Kidney tubule cell (primary cell): Measurements from ENCODE around the gene ZNF611.
"Not testable (repeated sequence)": the region's sequence is repeated elsewhere in the genome, so short reads cannot be mapped to it uniquely, and the experiment has no call there.

Experiments
- DNase-seq: peaks from one replicate; pipeline ENCODE4 v3.0.0-alpha.2; 2018; ENCODE audit warnings: low spot score

The ZNF611 gene

DNA sequence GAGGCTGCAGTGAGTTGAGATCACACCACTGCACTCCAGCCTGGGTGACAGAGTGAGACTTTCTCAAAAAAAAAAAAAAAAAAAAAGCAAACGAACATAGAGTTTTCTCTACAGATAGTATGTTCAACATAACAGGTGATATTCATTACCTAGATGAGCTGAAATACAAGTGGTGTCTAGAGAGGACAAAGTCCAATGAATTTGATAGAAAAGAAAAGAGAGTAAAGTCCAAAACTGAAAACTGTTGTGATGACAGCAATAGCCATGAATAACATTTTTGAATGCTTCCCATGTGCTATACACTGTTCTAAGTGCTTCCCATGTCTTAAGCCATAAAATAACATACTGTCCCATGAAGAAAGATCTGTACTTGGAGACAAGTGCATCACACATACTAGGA, 53.6 kb downstream of the ZNF611 start:
- DNase-seq: not testable (repeated sequence)

DNA sequence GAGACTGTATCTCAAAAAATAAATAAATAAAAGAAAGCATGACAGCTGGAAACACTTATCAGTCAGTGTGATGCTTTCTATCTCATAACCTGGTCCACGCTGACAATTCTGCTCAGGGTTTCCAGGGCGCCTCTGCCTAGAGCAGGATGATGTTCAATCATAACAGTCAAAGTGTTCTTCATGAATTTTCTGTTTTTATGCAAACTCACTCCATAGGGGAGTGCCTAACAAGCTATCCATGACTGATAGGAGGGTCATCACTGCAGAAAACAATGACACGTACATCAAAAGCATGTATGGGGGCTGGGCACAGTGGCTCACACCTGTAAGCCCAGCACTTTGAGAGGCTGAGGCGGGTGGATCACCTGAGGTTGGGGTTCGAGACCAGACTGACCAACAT, 55.2 kb downstream of the ZNF611 start:
- DNase-seq: peak; percentile 39

DNA sequence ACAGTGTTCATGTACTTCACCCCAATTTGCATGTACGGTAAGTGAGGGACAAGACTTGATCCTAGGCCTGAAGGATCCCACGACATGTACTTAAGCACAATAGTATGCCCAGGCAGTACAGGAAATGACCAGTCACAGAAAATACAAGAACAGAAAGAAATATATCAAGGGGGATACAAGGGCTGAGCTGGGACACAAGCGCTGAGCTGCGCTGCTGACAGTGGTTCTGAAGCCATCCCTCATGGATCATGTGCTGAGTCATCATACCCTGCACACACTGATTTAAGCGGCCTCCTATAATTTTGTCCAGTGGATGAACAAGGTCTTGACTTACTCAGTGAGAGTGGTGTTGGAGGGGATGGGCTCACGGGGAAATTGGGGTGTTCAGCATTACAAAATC, 59.6 kb downstream of the ZNF611 start:
- not testable (repeated sequence) for DNase-seq

DNA sequence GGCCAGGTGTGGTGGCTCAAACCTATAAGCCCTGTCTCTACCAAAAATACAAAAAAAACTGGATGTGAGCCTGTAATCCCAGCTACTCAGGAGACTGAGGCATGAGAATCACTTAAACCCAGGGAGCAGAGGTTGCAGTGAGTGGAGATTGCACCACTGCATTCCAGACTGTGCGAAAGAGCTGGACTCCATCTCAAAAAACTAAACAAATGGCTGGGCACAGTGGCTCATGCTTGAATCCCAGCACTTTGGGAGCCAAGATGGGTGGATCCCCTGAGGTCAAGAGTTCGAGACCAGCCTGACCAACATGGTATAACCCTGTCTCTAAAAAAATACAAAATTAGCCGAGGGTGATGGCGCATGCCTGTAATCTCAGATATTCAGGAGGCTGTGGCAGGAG, 61.8 kb downstream of the ZNF611 start:
- DNase-seq: no peak

DNA sequence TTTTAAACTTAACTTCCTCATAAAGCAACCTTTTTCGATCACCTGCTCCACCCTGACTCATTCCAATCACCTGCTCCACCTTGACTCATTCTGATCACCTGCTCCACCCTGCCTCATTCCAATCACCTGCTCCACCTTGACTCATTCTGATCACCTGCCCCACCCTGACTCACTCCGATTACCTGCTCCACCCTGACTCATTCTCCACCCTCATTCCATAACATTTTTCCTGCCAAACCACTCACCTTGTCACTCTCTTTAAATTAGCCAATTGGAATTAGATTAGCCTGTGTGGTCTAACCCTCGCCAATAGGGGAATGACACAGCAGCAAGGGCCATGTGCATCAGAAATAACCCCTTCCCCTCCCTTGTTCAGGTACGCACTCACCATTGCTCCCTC, 64.8 kb downstream of the ZNF611 start:
- DNase-seq: peak; percentile 92

DNA sequence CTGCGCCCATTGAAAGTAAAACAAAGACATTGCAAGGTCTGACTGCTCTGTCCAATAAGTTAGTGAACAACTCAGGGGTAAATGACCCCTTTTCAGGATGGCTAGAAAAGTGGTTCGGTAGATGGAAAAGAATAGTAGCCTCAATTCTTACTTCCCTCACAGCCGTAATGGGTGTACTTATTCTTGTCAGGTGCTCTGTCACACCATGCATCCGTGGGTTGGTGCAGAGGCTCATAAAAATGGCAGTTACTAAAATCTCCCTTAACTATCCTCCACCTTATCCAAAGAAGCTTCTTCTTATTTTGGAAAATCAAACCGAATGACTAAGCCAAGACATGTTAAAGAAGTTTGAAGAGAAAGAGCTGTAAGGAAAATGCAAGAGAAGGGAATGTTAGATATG, 65.3 kb downstream of the ZNF611 start:
- no peak for DNase-seq

DNA sequence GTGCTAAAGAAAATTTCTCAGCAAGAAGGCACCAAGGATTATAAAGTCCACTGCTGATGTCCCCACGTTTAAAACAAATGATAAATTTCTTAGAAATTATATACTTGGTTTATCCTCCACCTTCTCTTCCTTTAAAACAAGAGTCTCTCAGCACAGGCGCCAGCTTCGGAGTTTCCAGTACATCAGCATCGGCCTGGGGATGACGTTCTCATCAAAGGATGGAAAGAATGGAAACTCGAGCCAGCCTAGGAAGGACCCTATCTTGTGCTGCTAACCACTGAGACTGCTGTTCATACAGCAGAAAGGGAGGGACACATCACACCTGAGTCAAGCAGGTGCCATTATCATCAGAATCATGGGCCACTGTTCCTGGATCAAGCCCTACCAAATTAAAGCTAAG, 66.9 kb downstream of the ZNF611 start:
- no peak for DNase-seq

DNA sequence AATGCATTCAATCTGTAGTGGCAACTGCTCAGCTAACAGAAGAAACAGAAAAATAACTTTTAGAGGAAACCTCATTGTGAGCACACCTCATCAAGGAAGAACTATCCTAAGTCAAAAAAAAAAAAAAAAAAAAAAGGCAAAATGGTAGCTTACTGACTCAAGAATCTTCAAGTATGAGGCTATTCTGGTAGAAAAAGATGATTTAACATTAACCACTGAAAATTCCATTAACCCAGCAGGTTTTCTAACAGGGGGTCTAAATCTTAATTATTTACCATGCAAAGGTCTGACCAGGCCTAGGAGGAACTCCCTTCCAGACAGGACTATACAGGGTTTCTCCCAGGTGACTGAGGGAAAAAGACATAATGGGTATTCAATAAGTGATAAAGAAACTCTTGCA, 68.3 kb downstream of the ZNF611 start:
- peak; percentile 64 for DNase-seq

DNA sequence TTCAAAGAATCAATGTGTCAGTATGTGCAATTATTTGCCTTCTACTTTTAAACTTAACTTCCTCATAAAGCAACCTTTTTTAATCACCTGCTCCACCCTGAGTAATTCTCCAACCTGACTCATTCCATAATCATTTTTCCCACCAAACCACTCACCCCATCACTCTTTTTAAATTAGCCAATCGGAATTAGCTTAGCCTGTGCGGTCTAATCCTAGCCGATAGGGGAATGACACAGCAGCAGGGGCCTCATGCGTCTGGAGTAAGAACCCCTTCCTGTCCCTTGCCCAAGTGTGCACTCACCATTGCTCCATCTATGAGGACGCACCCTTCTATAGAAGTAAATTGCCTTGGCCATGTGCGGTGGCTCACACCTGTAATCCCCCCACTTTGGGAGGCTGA, 69.3 kb downstream of the ZNF611 start:
- peak; percentile 96 for DNase-seq

DNA sequence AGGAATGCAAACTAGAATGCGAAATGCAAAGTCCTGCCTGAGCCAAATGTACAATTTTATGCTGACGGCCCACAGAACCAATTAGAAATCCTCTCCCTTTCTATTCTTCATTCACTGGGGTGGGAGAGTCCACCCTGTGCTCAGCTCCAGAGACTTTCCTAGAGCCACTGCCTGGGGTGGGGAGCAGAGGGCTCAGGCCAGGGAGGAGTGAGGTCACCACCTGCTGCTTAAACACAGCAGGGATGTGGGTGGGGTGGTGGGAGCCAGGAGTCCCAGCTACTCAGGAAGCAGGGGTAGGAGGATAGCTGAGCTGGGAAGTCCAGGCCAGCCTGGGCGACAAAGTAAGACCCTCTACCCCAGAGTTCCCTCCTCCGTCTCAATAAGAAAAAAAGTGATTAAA, 69.8 kb downstream of the ZNF611 start:
- peak; percentile 73 for DNase-seq

DNA sequence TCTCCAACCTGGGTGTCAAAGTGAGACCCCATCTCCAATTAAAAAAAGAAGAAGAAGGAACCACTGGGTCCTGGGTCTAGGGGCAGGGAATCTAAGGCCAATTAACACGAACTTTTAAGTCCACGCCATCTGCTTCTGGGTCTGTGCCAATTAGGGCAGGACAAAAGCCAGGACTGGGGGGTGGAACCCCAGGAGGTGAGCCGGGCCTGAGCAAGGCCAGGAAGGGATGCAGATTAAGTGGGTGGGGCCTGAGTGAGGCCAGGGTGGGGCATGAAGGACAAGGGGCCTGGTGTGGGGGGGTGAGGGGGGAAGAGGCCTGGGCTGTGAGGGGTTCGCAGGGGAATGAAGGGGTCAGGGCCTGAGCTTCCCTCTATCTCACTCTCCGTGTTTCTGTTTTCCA, 70.4 kb downstream of the ZNF611 start:
- DNase-seq: peak; percentile 60

DNA sequence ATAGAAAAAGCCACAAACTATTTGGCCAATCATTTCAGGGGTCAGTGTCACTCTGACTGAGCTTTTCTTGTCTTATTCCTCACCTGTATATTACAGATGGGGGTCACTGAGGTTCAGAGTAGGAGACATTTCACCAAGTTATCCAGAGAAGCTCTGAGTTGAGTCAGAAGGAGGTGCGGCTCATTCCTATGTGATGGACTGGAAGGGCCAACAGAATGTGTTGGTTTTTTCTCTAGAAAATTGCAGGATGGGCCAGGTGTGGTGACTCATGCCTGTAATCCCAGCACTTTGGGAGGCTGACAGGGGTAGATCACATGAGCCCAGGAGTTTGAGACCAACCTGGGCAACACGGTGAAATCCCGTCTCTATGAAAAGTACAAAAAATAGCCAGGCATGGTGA, 72.2 kb downstream of the ZNF611 start:
- DNase-seq: peak; percentile 89

DNA sequence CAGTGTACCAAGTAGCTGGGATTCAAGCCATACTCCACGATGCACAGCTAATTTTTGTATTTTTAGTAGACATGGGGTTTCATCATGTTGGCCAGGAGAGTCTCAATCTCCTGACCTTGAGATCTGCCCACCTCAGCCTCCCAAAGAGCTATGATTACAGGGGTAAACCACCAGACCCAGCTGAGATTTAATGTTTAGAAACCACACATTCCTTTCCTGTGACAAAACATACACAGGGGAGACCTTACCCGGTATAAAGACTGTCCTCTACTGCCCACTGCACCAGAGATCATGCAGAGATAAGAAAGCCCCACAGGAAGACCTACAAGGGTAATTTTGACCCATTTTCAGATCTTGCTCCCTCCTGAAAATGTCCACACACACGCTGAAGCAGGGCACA, 73.9 kb downstream of the ZNF611 start:
- peak; percentile 58 for DNase-seq

DNA sequence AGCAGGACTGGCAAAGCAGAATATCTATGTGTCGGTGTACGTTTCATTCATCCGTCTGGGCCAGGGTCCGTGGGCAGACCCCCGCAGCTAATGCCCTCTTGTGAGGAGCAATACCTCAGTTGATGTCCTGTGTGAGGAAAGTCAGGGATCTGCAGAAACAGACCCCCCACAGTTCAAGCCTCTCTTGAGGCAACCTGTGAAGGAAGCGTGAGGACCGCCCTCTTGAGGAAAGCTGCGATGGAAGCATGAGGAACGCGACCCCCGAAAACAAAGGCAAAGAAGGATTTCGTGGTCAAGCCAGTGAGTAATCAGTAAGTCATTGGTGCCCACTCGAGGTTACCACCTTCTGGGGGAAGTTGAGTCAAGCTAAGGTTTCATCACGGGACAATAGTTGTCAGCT, 75.8 kb downstream of the ZNF611 start:
- DNase-seq: no peak

DNA sequence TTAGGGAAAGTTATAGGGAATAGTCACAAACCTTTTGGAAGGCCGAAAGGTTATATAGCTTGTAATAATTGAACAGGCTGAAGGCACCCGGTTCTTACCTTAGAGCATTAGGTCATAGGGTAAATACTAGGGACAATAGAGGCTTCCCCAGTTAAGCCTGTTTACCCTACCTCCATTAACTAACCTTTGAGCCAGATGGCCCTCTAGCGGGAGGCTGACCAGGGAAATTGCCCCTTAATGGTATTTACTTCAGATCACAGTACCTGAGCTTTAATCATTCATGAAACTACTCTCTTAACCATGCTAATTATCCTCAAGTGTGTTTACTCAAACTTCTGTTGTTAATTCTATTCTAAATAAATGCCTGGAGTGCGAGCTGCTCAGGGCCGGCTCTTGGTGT, 76.2 kb downstream of the ZNF611 start:
- no peak for DNase-seq

DNA sequence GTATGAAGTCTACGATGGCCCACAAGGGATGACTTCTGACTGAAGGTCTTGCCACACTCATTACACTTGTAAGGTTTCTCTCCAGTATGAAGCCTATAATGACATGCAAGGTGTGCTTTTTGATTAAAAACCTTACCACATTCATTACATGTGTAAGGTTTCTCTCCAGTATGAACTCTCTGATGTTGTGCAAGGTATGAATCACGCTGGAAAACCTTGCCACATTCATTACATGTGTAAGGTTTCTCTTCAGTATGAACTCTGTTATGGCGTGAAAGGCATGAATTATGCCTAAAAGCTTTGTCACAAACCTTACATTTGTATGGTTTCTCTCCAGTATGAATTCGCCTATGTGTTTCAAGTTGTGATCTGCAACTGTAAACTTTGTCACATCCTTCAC, 81.7 kb downstream of the ZNF611 start:
- no peak for DNase-seq
